Cardiac fibroblast (primary cell): ENCODE data around the gene CAMLG.

Experiments used
- DNase-seq, 2 donors: peaks; one replicate each; pipeline versions ENCODE4 v3.0.0 to v3.0.0-alpha.2; 2010; ENCODE audit warnings: low read depth in 2 of 2
- H3K4me3 ChIP-seq, 2 donors: replicated peaks in 1 of 2; 1 replicate in 1 of 2; 2 replicates in 1 of 2; pipeline ENCODE4 v1.5.1; 2011; ENCODE audit warnings: low read depth in 2 of 2, low read length in 2 of 2, mild to moderate bottlenecking in 2 of 2, moderate library complexity in 1 of 2
- CTCF ChIP-seq: IDR thresholded peaks from one replicate; pipeline ENCODE4 v1.5.1; 2011; ENCODE audit warnings: low read depth, mild to moderate bottlenecking, low read length, inconsistent platforms

CAMLG gene

GRCh38 chr5:134732819-134733218 is 5.5 kb upstream of the CAMLG start:
- no peak for DNase-seq
- TF ChIP-seq CTCF, result no peak
- no peak overlapping the region for H3K4me3 ChIP-seq

- no peak for TF ChIP-seq CTCF
- no peak overlapping the region for H3K4me3 ChIP-seq
- peak in 1 of 2 donors; percentile 9 for DNase-seq
These were observed 3.1 kb upstream of the CAMLG start for GRCh38 chr5:134735243-134735642.

GRCh38 chr5:134736173-134736812 is 2.1 kb upstream of the CAMLG start:
- H3K4me3 ChIP-seq, result no peak overlapping the region
- no peak for DNase-seq
- no peak for TF ChIP-seq CTCF

DNA sequence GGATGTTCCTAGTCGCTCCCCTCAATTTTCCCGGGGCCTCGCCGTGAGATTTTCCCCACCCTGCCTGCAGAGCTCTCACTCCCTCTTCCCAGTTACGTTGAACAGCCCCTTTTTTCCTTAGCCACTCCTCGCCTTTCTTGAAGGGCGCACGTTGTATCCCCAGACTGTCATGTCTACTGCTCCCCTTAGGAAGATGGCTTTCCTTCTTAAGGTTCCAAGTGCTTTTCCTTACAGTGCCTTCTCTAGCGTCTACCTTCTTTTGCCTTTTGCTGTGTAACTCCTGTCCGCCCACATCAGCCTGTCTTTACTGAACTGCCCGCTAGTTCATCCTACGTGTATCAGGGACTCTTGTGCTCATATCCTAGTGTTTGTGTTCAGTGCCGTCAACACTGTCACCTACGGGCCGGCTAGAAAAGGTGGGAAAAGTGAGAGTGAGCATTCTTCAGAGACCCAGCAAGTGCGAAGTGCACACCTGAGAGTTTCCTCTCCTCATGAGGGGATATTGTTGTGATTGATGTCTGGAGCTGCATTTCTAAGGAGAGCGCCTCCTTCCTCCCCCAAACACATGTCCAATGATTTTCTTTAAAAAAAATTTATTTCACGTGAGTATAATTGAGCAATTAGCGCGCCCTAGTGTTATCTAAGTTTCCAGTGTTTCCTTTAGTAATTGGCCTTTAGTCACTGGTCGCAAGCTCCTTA is 764 bp downstream of the CAMLG start:
- TF ChIP-seq CTCF, result peak; percentile 25
- peak; percentile 45 to 52 for DNase-seq
- H3K4me3 ChIP-seq, result peak overlapping the region; percentile 90 to 96

GRCh38 chr5:134741052-134741451 is 2.7 kb downstream of the CAMLG start:
- TF ChIP-seq CTCF, result no peak
- DNase-seq, result no peak
- no peak overlapping the region for H3K4me3 ChIP-seq

DNA sequence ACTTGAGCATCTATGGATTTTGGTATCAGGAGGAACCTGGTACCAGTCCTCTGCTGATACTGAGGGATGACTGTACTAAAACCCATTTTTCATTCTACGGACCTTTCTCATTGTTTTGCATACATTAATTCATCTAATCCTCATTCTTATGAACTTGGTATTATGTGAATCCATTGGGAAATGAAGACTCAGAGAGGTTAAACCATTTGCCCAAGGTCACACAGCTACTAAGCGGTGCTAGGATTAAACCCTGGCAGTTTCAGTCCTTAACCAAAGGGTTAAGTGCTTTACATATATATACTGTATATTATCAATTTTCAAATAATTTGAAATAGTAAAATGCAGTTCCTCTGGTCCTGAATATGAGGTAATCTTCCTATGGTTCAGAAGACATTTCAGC is 3.8 kb downstream of the CAMLG start:
- DNase-seq, result no peak
- no peak for TF ChIP-seq CTCF
- H3K4me3 ChIP-seq, result no peak overlapping the region

DNA sequence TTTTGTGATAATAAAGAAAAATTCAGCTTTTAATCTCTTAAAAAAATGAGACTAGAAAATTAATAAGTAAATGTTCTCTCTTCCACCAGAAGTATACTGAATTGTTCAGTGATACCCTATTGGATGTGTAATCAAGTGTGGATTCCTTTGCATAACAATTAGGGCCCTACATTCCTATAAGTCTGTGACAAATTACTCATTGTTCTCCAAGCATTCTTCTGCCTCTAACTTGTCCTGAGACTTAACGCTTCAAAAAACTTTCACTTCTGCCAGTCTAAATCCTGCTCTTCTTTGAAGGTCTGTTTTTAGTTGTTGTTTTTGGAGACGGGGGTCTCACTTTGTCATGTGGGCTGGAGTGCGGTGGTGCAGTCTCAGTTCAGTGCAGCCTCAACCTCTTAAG is 11.1 kb downstream of the CAMLG start:
- H3K4me3 ChIP-seq, result no peak overlapping the region
- no peak for TF ChIP-seq CTCF
- no peak for DNase-seq
